K562 (cell line): ENCODE results near the gene ARRB2. TPM values are rescaled to one million over a fixed set of nuclear protein-coding genes. Genes with fewer than 3 reads are reported as not detected.

ENCODE experiments used
- ATF7 ChIP-seq: fragments of 450-650 bp; IDR thresholded peaks from 2 replicates; pipeline ENCODE4 v1.7.1; 2014; ENCODE audit warnings: mild to moderate bottlenecking, moderate library complexity
- BCL6 ChIP-seq: fragments of 250-450 bp; sonication (Bioruptor Pico); IDR thresholded peaks from 2 replicates; pipeline ENCODE4 v1.4.0; 2020
- CBFA2T3 ChIP-seq: fragments of 450-650 bp; IDR thresholded peaks from 2 replicates; pipeline ENCODE4 v1.6.1; 2017
- ELF1 ChIP-seq: fragments of 200-800 bp; sonication (Bioruptor generic); IDR thresholded peaks from 2 replicates; pipeline ENCODE4 v1.6.1; 2016; ENCODE audit warnings: missing genetic modification characterization, missing compliant biosample characterization
- FOXA3 ChIP-seq, 2 experiments: fragments of 450-650 bp in 1 of 2; sonication (generic) in 1 of 2; formaldehyde crosslinking; IDR thresholded peaks in 1 of 2; conservative IDR thresholded peaks in 1 of 2; 2 replicates each; pipeline versions ENCODE4 v1.4.0 to v1.8.0; 2020 to 2022; ENCODE audit warnings: mild to moderate bottlenecking in 2 of 2, missing genetic modification reagents in 1 of 2
- HDAC1 ChIP-seq, 2 experiments: fragments of 450-650 bp; IDR thresholded peaks; 2 replicates each; pipeline ENCODE4 v1.6.1; 2016 to 2017; ENCODE audit warnings: inconsistent platforms in 1 of 2, mild to moderate bottlenecking in 1 of 2, moderate library complexity in 1 of 2
- HNRNPUL1 ChIP-seq: fragments of 200-400 bp; formaldehyde crosslinking; IDR thresholded peaks from 2 replicates; pipeline ENCODE4 v1.6.1; 2017; ENCODE audit warnings: low read length
- HSF4 ChIP-seq: fragments of 250-450 bp; sonication (Bioruptor Pico); IDR thresholded peaks from 2 replicates; pipeline ENCODE4 v2.1.2; 2022; ENCODE audit warnings: mild to moderate bottlenecking, moderate library complexity, borderline replicate concordance
- NCOA1 ChIP-seq: fragments of 450-650 bp; IDR thresholded peaks from 2 replicates; pipeline ENCODE4 v1.6.1; 2016; ENCODE audit warnings: low read depth
- NRF1 ChIP-seq, 2 experiments: fragments of 450-650 bp; IDR thresholded peaks in 1 of 2; conservative IDR thresholded peaks in 1 of 2; 2 replicates each; pipeline ENCODE4 v1.6.1; 2014; ENCODE audit warnings: mild to moderate bottlenecking in 2 of 2
- RBM14 ChIP-seq: fragments of 200-400 bp; formaldehyde crosslinking; IDR thresholded peaks from 2 replicates; pipeline ENCODE4 v1.6.1; 2018; ENCODE audit warnings: low read depth, mild to moderate bottlenecking, low read length, moderate library complexity, borderline replicate concordance; ENCODE audit not compliant: insufficient read depth
- SOX6 ChIP-seq: fragments of 450-650 bp; IDR thresholded peaks from 2 replicates; pipeline ENCODE4 v1.6.1; 2014; ENCODE audit warnings: mild to moderate bottlenecking
- STAT5A ChIP-seq: IDR thresholded peaks from 2 replicates; pipeline ENCODE4 v1.6.1; 2012; ENCODE audit warnings: low read length, inconsistent platforms, borderline replicate concordance
- TCF7 ChIP-seq: sonication (generic); IDR thresholded peaks from 2 replicates; pipeline ENCODE4 v1.6.1; 2016; ENCODE audit warnings: antibody characterized with exemption, borderline replicate concordance
- ZNF146 ChIP-seq: IDR thresholded peaks from one replicate; pipeline ENCODE4 v1.6.1; 2018; ENCODE audit warnings: missing compliant biosample characterization; ENCODE audit not compliant: unreplicated experiment
- ZNF561 ChIP-seq: fragments of 450-650 bp; formaldehyde crosslinking; conservative IDR thresholded peaks from 2 replicates; pipeline ENCODE4 v1.4.0; 2020; ENCODE audit warnings: mild to moderate bottlenecking, moderate library complexity
- ZNF696 ChIP-seq: fragments of 250-450 bp; sonication (Bioruptor Pico); conservative IDR thresholded peaks from 2 replicates; pipeline ENCODE4 v1.4.0; 2020; ENCODE audit warnings: mild to moderate bottlenecking, moderate library complexity
- polyA plus RNA-seq, 8 experiments: library from polyadenylated mRNA; depleted of rRNA in 4 of 8; stranded (reverse) in 5 of 8; unstranded in 3 of 8; fragments of >200 nt; fragmentation: Nextera tagmentation in 2 of 8; fragmentation: Illumina TruSeq in 1 of 8; extraction: Ambion mirVana in 2 of 8; extraction: Trizol in 1 of 8; gene quantifications; 2 replicates each; pipeline versions ENCODE4 v1.2.1 to v1.2.3, GENCODE V29; 2011 to 2014; ENCODE audit warnings: inconsistent platforms in 1 of 8, missing spikeins in 1 of 8
- total RNA-seq, 7 experiments: library from RNA; depleted of rRNA in 6 of 7; stranded (reverse); fragments of >200 nt in 6 of 7; fragmentation: Illumina TruSeq in 2 of 7; extraction: Trizol in 2 of 7; gene quantifications; 2 replicates each; pipeline versions ENCODE4 v1.2.1 to v1.2.3, GENCODE V29; 2011 to 2021; ENCODE audit warnings: low replicate concordance in 1 of 7
- TF ChIP-seq, protein P1 (sequence below): sonication (generic); formaldehyde crosslinking; IDR thresholded peaks from 2 replicates; pipeline ENCODE4 v1.8.0; 2022; ENCODE audit warnings: mild to moderate bottlenecking, low read depth, missing genetic modification reagents
- TF ChIP-seq, protein P2 (sequence below): fragments of 450-650 bp; formaldehyde crosslinking; IDR thresholded peaks from 2 replicates; pipeline ENCODE4 v1.4.0; 2020; ENCODE audit warnings: mild to moderate bottlenecking, moderate library complexity
- TF ChIP-seq, protein P3 (sequence below): sonication (generic); formaldehyde crosslinking; IDR thresholded peaks from 2 replicates; pipeline ENCODE4 v1.8.1; 2023; ENCODE audit warnings: mild to moderate bottlenecking, missing genetic modification reagents
- TF ChIP-seq, protein P4 (sequence below): fragments of 450-650 bp; IDR thresholded peaks from 2 replicates; pipeline ENCODE4 v1.6.1; 2016; ENCODE audit warnings: borderline replicate concordance

The ARRB2 gene
- total and polyA plus RNA-seq, 9 of the 15 experiments (the other 6 are each of a cell fraction or from before 2014, with no cell fraction given) = 0.79 to 15.3 (median 8.8) TPM

DNA sequence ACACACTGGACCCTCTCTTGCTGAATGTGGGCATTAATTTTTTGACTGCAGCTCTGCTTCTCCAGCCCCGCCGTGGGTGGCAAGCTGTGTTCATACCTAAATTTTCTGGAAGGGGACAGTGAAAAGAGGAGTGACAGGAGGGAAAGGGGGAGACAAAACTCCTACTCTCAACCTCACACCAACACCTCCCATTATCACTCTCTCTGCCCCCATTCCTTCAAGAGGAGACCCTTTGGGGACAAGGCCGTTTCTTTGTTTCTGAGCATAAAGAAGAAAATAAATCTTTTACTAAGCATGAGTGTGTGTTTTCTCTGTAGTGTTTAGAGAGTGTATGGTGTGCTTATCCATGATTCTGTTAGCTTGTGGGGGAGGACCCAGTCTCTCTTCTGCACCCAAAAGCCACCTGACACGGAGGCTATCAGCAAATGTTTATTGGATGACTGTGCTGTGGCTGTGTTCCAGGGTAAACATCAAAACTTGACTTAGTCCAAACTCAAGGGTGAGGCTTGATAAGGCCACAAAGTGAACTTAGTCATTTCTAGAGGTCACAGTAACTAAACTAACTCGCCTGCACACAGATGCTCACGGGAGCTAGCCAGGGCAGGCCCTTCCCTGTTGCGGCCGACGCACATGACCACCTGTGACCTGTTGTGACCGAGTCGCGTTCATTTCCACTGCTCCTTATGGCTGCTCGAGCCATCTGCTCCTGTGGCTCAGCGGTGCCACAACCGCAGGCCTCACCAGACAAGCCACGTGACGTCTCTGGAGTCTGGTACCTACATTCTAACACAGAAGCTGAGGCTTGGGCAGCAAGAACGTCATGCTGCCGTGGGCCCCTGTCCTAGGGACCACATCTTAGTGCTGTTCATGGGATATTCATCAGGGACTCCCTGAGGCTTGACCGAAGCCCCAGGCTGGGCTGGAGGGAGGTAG is 11.0 kb downstream of the ARRB2 start (continued):
- TF ChIP-seq, protein P1, sequence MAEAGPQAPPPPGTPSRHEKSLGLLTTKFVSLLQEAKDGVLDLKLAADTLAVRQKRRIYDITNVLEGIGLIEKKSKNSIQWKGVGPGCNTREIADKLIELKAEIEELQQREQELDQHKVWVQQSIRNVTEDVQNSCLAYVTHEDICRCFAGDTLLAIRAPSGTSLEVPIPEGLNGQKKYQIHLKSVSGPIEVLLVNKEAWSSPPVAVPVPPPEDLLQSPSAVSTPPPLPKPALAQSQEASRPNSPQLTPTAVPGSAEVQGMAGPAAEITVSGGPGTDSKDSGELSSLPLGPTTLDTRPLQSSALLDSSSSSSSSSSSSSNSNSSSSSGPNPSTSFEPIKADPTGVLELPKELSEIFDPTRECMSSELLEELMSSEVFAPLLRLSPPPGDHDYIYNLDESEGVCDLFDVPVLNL (CRISPR knock-in tag) = no peak
- TF ChIP-seq RBM14 (no peak), ATF7 (peak; percentile 68), BCL6 (CRISPR knock-in tag) (no peak), NRF1 (conservative IDR thresholded peaks at IDR 0.05 in 1 of 2, IDR thresholded peaks at IDR 0.05 in 1 of 2) (peak; percentile 67 to 72; a peak in 3 of 4 replicates), ZNF146 (CRISPR knock-in tag) (no peak), HNRNPUL1 (no peak), NCOA1 (peak; percentile 44; the same call in 1 of the 2 replicates), TCF7 (no peak), HDAC1 (IDR thresholded peaks at IDR 0.05) (peak in 1 of 2 experiments; percentile 79; a peak in 2 of 4 replicates), FOXA3 (CRISPR knock-in tag; conservative IDR thresholded peaks at IDR 0.05 in 1 of 2, IDR thresholded peaks at IDR 0.05 in 1 of 2) (peak; percentile 94 to 97), SOX6 (peak; percentile 83), HSF4 (CRISPR knock-in tag) (no peak), CBFA2T3 (peak; percentile 93), ELF1 (tag) (no peak), ZNF696 (CRISPR knock-in tag) (no peak), ZNF561 (CRISPR knock-in tag) (no peak), STAT5A (peak; percentile 53; the same call in 1 of the 2 replicates)
- TF ChIP-seq, protein P2, sequence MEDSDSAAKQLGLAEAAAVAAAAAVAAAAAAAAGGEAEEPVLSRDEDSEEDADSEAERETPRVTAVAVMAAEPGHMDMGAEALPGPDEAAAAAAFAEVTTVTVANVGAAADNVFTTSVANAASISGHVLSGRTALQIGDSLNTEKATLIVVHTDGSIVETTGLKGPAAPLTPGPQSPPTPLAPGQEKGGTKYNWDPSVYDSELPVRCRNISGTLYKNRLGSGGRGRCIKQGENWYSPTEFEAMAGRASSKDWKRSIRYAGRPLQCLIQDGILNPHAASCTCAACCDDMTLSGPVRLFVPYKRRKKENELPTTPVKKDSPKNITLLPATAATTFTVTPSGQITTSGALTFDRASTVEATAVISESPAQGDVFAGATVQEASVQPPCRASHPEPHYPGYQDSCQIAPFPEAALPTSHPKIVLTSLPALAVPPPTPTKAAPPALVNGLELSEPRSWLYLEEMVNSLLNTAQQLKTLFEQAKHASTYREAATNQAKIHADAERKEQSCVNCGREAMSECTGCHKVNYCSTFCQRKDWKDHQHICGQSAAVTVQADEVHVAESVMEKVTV (CRISPR knock-in tag) = no peak
- TF ChIP-seq, protein P3, sequence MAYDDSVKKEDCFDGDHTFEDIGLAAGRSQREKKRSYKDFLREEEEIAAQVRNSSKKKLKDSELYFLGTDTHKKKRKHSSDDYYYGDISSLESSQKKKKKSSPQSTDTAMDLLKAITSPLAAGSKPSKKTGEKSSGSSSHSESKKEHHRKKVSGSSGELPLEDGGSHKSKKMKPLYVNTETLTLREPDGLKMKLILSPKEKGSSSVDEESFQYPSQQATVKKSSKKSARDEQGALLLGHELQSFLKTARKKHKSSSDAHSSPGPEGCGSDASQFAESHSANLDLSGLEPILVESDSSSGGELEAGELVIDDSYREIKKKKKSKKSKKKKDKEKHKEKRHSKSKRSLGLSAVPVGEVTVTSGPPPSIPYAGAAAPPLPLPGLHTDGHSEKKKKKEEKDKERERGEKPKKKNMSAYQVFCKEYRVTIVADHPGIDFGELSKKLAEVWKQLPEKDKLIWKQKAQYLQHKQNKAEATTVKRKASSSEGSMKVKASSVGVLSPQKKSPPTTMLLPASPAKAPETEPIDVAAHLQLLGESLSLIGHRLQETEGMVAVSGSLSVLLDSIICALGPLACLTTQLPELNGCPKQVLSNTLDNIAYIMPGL (CRISPR knock-in tag) = no peak
- TF ChIP-seq, protein P4, sequence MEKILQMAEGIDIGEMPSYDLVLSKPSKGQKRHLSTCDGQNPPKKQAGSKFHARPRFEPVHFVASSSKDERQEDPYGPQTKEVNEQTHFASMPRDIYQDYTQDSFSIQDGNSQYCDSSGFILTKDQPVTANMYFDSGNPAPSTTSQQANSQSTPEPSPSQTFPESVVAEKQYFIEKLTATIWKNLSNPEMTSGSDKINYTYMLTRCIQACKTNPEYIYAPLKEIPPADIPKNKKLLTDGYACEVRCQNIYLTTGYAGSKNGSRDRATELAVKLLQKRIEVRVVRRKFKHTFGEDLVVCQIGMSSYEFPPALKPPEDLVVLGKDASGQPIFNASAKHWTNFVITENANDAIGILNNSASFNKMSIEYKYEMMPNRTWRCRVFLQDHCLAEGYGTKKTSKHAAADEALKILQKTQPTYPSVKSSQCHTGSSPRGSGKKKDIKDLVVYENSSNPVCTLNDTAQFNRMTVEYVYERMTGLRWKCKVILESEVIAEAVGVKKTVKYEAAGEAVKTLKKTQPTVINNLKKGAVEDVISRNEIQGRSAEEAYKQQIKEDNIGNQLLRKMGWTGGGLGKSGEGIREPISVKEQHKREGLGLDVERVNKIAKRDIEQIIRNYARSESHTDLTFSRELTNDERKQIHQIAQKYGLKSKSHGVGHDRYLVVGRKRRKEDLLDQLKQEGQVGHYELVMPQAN = no peak
